ENCODE results near the gene VAX1.
"Not testable (repeated sequence)": the region's sequence is repeated elsewhere in the genome, so short reads cannot be mapped to it uniquely, and the experiment has no call there.

The VAX1 gene

GRCh38 chr10:117134306-117135025 lies 3.6 kb downstream of the VAX1 start:
- DNase-seq = no peak

GRCh38 chr10:117134056-117134305 lies 4.1 kb downstream of the VAX1 start:
- DNase-seq = no peak

DNA sequence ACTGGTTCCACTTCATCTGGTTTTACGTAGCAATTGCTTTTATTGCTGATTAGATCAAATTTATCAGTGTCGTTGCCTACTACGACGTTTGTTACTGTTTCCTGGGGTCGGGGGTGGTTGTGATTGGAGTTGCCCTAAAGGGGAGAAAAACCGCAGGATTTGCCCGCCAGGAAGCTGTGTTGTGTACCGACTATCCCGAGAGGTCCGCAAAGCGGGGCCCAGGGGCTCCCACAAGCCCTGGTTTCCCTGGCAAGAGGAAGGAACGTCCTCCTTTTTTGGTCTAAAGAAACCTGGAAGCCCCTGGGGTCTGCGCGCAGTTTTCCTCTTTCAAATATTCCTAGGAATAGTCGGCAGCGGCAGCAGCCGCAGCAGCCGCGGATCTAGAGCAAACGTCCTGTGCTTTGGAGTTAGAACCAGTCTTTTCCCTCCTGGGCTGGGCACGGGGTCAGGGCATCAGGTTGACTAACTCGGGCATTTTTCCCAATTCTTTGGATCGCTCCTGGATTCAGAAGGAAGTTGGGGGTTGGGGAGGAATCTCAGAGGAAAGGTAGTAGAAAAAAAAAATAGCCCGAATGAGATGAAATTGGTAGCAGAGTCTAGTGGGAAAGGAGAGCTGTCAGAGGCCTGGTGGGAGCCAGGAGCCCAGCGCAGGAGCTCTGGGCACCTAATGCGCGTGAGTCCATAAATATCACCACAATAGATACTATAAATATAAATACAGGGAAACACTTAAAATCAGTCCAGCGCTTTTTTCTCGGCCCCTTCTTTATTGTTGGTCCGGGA lies 4.6 kb downstream of the VAX1 start:
- no peak for DNase-seq

DNA sequence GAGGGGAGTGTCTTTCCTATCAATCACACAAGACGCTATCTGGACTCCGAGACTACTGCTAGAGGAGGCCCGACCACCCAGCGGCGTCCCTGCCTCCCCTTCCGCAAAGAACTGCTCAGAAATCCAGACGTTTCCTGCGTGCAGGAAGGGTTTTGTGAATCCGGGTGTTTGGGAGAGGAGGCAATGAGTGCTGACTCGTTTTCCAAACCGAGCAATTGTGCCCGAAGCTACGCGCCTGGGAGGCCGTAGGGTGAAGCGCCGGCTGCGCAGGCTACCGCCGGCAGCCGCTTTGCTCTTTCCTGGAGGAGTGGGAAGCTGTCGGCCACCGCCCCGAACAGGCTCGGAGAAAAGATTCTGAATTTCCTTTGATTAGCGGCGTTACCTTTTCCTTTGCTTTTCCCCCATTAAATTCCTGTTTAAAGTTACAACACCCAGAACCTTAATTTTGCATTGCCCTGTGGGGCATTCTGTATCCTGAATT lies 5.3 kb downstream of the VAX1 start:
- no peak for DNase-seq

- DNase-seq = no peak
These were observed 6.4 kb downstream of the VAX1 start for GRCh38 chr10:117131376-117132327.

DNA sequence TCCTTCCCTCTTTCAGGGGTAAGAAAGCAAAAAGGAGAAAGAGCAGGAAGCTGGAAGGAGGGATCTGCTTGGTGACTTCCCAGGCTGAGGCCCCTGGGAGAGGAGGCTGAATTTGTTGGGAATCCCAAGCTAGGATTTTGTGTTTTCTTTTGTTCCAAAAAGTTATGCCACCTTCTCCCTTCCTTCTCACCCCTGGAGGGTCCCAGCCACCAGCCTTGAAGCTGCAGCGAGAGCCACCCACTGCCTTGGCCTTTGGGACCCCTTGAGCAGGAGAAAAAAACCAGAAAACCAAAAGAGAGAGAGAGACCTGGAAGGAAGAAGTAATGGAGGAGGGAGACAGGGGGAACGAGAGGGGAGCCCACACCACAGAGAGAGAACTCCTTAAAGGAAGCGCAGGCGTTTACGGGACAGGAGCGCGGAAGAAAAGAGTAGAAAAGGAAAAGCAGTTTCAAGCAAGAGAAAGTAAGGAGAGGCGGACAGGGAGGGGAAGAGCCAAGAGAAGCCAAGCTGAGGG lies 7.2 kb downstream of the VAX1 start:
- no peak for DNase-seq

GRCh38 chr10:117130346-117130745 lies 7.7 kb downstream of the VAX1 start:
- DNase-seq = no peak

DNA sequence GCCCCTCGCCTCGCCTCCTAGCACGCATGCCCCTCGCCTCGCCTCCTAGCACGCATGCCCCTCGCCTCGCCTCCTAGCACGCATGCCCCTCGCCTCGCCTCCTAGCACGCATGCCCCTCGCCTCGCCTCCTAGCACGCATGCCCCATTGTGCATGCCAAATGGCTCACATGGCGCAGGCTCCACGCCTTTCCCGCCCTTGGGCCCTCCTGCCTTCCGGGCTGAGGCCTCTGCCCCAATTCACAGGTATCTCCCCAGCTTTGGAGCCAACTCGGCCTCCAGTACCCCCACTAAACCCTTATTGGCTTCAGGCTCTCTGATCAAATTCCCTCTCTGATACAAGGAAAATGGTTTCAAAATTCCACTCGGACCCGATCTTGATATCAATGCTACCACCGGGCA lies 11.4 kb downstream of the VAX1 start:
- not testable (repeated sequence) for DNase-seq

GRCh38 chr10:117126034-117126433 lies 12.0 kb downstream of the VAX1 start:
- DNase-seq = no peak

- DNase-seq = no peak
These were observed 25.9 kb downstream of the VAX1 start for GRCh38 chr10:117112220-117112619.

- DNase-seq = no peak
These were observed 30.8 kb downstream of the VAX1 start for GRCh38 chr10:117107238-117107637.

GRCh38 chr10:117096599-117097201 lies 41.4 kb downstream of the VAX1 start:
- DNase-seq = no peak

DNA sequence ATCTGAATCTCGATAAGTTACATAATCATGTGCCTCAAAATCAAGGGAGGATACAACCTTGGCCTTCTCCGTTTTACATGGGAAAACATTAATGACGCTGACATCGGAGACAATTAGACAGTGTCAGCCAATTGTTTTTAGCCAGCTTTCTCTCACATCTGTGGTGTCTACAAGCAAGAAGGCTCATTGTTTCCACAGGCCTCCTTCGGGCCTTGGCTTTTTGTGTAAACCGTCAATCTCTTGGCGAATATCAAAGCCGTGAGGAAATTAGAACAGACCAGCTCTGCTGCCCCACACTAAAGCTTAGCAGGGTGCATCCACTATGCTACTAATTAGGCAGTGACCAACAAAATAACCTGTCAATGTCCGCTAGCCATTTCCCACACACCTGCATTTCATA lies 43.2 kb downstream of the VAX1 start:
- DNase-seq = no peak

DNA sequence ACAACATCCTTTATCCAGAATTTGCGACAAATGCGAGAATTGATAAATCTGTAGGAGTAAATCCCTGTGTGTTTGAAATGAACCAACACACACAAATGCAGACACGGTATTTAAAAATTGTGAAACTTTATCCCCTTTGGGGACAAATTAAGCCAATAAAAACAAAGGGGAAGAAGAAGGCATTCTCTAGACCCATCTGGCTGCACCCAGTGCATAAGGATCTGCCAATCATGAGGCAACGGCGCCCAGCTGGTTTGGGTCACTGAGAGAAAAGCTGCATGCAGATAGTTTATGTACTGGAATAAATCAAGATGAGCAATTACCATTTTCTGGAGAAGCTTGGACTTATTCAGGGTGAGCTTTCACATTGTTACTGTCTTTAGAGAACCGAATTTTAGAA lies 45.7 kb downstream of the VAX1 start:
- DNase-seq = no peak

- no peak for DNase-seq
These were observed 47.2 kb downstream of the VAX1 start for GRCh38 chr10:117090834-117091233.

DNA sequence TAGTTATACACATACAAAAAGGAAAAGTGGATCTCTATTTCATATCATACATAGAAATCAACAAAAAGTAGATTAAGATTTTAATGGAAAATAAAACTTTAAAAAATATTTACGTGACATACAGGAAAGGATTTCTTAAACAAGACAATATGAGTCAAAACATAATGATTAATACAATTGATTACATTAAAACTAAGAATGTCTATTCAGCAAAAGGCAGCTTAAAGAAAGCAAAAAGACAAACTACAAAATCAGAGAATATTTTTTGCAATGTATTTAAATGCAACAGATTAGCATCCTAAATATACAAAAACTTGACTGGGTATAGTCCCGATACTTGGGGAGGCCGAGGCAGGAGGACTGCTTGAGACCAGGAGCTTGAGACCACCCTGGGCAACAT lies 50.5 kb downstream of the VAX1 start:
- no peak for DNase-seq

DNA sequence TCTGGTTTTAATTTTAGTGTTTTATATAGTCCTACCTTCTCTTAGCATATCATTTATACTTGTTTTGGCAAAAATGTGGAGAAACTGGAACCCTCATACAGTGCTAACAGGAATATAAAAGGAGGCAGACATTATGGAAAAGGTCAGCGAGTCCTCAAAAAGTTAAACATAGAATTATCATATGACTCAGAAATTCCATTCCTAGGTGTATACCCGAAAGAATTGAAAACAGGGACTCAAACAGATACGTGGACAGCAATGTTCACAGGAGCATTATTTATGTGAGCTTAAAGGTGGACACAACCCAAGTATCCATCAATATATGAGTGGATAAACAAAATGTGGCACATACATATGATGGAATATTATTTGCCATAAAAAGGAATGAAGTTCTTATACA lies 51.5 kb downstream of the VAX1 start:
- no peak for DNase-seq

DNA sequence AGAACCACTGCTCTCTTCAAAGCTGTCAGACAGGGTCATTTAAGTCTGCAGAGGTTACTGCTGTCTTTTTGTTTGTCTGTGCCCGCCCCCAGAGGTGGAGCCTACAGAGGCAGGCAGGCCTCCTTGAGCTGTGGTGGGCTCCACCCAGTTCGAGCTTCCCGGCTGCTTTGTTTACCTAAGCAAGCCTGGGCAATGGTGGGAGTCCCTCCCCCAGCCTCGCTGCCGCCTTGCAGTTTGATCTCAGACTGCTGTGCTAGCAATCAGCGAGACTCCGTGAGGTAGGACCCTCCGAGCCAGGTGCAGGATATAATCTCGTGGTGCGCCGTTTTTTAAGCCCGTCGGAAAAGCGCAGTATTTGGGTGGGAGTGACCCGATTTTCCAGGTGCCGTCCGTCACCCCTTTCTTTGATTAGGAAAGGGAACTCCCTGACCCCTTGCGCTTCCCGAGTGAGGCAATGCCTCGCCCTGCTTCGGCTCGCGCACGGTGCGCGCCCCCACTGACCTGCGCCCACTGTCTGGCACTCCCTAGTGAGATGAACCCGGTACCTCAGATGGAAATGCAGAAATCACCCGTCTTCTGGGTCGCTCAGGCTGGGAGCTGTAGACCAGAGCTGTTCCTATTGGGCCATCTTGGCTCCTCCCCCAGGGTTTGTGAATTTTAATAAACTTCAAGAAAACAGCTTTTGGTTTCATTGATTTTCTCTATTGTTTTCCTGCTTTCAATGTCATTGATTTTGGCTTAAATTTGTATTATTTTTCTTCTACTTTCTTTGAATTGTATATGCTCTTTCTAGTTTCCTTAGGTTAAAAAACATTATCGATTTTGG lies 53.4 kb downstream of the VAX1 start:
- DNase-seq = not testable (repeated sequence)

All from SIG-M5 (cell line).